Ascending aorta (tissue), 2 donors: Measurements from ENCODE around the gene STK10. TPM values are rescaled to one million over a fixed set of nuclear protein-coding genes. Genes with fewer than 3 reads are reported as not detected.

Source experiments
- DNase-seq, 2 donors: peaks; one replicate each; pipeline ENCODE4 v3.0.0-alpha.2; 2019; ENCODE audit warnings: low spot score in 2 of 2
- H3K27ac ChIP-seq, 2 donors: fragments of 200-600 bp; sonication (generic); one replicate each; pipeline ENCODE4 v1.5.1; 2016 to 2017; ENCODE audit warnings: mild to moderate bottlenecking in 1 of 2
- H3K27me3 ChIP-seq: fragments of 200-600 bp; sonication (generic); one replicate; pipeline ENCODE4 v1.5.1; 2017
- H3K36me3 ChIP-seq, 2 donors: fragments of 200-600 bp; sonication (generic); one replicate each; pipeline ENCODE4 v1.5.1; 2016
- H3K4me1 ChIP-seq, 2 donors: fragments of 200-600 bp; sonication (generic); one replicate each; pipeline ENCODE4 v1.5.1; 2016 to 2017; ENCODE audit warnings: mild to moderate bottlenecking in 1 of 2
- H3K4me3 ChIP-seq, 2 donors: fragments of 200-600 bp; sonication (generic); one replicate each; pipeline ENCODE4 v1.5.1; 2016 to 2017; ENCODE audit warnings: mild to moderate bottlenecking in 1 of 2
- H3K9me3 ChIP-seq, 2 donors: fragments of 200-600 bp; sonication (generic); one replicate each; pipeline ENCODE4 v1.5.1; 2016
- intact Hi-C: fragments of 100-400 bp; cut with DNase I; formaldehyde crosslinking; loops from one replicate; pipeline ENCODE4 v1.15.1; 2023
- total RNA-seq: library from RNA; depleted of rRNA; stranded (reverse); fragments of >200 nt; gene quantifications from one replicate; pipeline ENCODE4 v1.1.0, GENCODE V29; 2016
- TF ChIP-seq, protein P1 (sequence below), 3 experiments: fragments of 200-600 bp in 2 of 3; fragments of 450-650 bp in 1 of 3; sonication (generic) in 2 of 3; IDR thresholded peaks; one replicate each; pipeline ENCODE4 v1.5.1; 2016 to 2019; ENCODE audit warnings: antibody characterized with exemption in 3 of 3, mild to moderate bottlenecking in 1 of 3, moderate library complexity in 1 of 3

STK10 gene
- total RNA-seq, 1 donor from 2014 or later = 18.4 TPM

DNA sequence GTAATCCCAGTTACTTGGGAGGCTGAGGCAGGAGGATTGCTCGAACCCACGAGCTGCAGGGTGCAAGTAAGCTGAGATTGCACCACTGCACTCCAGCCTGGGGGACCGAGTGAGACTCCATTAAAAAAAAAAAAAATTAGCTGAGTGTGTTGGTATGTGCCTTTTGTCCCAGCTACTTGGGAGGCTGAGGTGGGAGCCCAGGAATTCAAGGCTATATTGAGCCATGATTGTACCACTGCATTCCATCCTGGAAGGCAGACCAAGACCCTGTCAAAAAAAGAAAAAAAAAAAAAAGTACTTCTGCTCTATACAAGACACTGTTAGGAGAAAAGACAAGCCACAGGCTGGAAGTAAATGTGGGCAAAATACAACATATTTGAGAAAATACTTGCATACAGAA lies 113.1 kb downstream of the STK10 start:
- intact Hi-C loops = no loop called here
- no peak overlapping the region for H3K4me3 ChIP-seq
- no peaks in the 10 kb centered on the region for H3K27me3 ChIP-seq
- no peak overlapping the region for H3K27ac ChIP-seq
- H3K36me3 ChIP-seq = no peaks in the 10 kb centered on the region
- DNase-seq = no peak
- no peaks in the 10 kb centered on the region for H3K4me1 ChIP-seq
- TF ChIP-seq, protein P1, sequence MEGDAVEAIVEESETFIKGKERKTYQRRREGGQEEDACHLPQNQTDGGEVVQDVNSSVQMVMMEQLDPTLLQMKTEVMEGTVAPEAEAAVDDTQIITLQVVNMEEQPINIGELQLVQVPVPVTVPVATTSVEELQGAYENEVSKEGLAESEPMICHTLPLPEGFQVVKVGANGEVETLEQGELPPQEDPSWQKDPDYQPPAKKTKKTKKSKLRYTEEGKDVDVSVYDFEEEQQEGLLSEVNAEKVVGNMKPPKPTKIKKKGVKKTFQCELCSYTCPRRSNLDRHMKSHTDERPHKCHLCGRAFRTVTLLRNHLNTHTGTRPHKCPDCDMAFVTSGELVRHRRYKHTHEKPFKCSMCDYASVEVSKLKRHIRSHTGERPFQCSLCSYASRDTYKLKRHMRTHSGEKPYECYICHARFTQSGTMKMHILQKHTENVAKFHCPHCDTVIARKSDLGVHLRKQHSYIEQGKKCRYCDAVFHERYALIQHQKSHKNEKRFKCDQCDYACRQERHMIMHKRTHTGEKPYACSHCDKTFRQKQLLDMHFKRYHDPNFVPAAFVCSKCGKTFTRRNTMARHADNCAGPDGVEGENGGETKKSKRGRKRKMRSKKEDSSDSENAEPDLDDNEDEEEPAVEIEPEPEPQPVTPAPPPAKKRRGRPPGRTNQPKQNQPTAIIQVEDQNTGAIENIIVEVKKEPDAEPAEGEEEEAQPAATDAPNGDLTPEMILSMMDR (IDR thresholded peaks at IDR 0.05) = no peak
- H3K9me3 ChIP-seq = no peaks in the 10 kb centered on the region

DNA sequence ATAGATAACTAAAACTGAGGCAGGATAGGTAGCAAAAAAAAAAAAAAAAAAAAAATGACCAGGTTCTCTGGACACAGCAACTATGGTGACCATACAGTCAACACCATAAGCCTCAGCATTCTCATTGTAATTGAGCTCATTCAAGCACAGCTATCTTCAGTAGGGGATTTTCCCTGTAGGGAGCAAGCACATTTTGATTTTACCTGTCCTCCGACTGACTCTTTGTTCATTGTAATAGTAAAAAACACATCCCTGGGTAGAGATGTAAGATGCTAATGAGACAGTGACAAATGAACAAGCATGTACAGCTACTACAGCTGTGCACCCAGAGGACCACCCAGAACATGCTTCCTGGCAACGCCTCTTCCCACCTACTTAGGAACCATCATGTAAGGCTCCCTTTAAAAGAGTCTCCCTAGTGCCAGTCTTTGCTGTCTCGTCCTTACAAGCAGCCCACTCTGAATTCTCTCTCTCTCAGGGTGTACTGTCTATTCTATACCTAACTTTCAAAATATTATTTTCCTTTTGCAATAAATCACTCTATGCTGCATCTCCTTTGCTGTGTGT lies 116.6 kb downstream of the STK10 start:
- Histone ChIP-seq H3K4me1 (no peaks in the 10 kb centered on the region), H3K36me3 (no peaks in the 10 kb centered on the region), H3K27ac (no peak overlapping the region), H3K9me3 (no peaks in the 10 kb centered on the region), H3K27me3 (no peaks in the 10 kb centered on the region), H3K4me3 (no peak overlapping the region)
- TF ChIP-seq, protein P1 (IDR thresholded peaks at IDR 0.05) = no peak
- no peak for DNase-seq
- intact Hi-C loops = no loop called here

DNA sequence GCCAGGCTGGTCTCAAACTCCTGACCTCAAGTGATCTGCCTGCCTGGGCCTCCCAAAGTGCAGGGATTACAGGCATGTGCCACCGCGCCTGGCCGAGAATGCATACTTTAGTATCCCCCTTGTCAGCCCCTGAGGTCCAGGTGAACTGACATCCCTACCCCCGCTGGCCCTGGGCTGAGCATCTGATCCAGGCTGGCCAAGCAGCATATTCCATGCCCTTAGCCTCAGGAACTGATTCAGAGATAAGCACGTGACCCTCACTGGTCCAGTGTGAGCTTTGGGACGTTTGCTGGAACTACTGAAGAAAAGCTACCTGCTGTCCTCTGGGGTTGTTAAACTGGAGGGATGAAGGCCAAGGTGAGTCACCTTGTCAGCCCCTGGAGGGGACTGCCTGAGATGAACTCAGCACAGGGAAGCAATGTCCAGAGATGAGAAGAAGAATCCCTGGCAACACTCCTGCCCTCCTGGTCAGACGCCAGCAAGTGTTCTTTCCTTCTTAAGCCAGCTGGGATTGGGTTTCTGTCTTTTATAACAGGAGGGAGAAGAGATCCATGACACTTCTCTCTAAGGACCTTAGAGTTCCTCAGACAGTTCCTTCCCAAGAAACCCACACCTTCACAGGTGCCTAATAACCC lies 122.5 kb downstream of the STK10 start:
- H3K27ac ChIP-seq = no peak overlapping the region
- no peaks in the 10 kb centered on the region for H3K4me1 ChIP-seq
- no peak overlapping the region for H3K4me3 ChIP-seq
- no peaks in the 10 kb centered on the region for H3K9me3 ChIP-seq
- intact Hi-C loops = no loop called here
- no peaks in the 10 kb centered on the region for H3K27me3 ChIP-seq
- peak in 1 of 2 donors; percentile 31 for DNase-seq
- peaks cover 19 to 23% of the 10 kb centered on the region in 2 donors for H3K36me3 ChIP-seq
- TF ChIP-seq, protein P1 (IDR thresholded peaks at IDR 0.05) = no peak

DNA sequence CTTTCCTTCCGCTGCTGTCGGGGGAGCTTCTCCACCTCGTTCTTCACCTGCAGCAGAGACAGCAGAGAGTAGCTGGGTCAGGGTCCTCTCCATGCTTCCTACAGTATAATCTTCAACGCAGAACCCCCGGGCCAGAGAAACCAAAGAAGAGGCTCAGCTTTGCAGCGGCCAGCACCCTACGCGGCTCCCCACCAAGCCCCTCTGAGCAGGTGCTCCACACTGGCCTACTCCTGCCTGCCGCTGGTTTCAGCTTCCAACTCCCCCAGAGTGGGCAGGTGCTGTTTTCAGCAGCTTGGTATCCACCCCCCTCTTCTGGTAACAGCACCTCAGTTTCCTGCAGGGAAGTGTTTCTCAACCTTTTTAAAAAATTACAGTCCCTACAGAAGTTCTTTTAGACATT lies 123.3 kb downstream of the STK10 start:
- Histone ChIP-seq H3K9me3 (no peaks in the 10 kb centered on the region), H3K27me3 (no peaks in the 10 kb centered on the region), H3K27ac (no peak overlapping the region), H3K4me3 (no peak overlapping the region), H3K36me3 (peaks cover 24 to 27% of the 10 kb centered on the region in 2 donors), H3K4me1 (no peaks in the 10 kb centered on the region)
- TF ChIP-seq, protein P1 (IDR thresholded peaks at IDR 0.05) = no peak
- intact Hi-C loops = no loop called here
- no peak for DNase-seq

DNA sequence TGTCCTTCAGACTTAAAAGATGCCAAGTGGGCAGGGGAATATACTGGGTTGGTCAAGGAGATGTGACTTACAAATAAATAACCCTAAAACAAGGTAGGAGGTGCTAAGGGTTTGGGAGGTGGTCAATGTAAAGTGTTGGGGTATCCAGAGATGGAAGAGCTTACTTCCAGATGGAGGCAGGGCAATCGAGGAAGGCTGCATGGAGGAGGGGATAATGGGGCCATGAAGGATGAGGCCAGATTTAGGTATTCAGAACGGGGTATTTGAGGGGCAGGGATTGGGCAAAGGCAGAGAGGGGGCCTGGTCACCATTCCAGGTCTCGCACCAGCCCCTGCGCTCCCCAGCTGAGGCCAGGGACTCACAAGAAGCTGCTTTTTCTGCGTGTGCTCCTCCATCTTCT lies 123.7 kb downstream of the STK10 start:
- H3K4me3 ChIP-seq = no peak overlapping the region
- no peaks in the 10 kb centered on the region for H3K4me1 ChIP-seq
- peak in 1 of 2 donors; percentile 46 for DNase-seq
- TF ChIP-seq, protein P1 (IDR thresholded peaks at IDR 0.05) = no peak
- H3K27ac ChIP-seq = no peak overlapping the region
- no peaks in the 10 kb centered on the region for H3K9me3 ChIP-seq
- peaks cover 24 to 27% of the 10 kb centered on the region in 2 donors for H3K36me3 ChIP-seq
- intact Hi-C loops = no loop called here
- no peaks in the 10 kb centered on the region for H3K27me3 ChIP-seq
